Muscle of back (tissue), 11 donors: ENCODE results near the gene DKC1. TPM values are rescaled to one million over a fixed set of nuclear protein-coding genes. Genes with fewer than 3 reads are reported as not detected.
"Not testable (repeated sequence)": the region's sequence is repeated elsewhere in the genome, so short reads cannot be mapped to it uniquely, and the experiment has no call there.

Source experiments
- DNase-seq, 3 donors: peaks; one replicate each; pipeline versions ENCODE4 v3.0.0 to v3.0.0-alpha.2; 2013
- polyA plus RNA-seq, 10 donors: library from polyadenylated mRNA; unstranded; fragments of 120-200 nt; gene quantifications; one replicate each; pipeline ENCODE4 v1.2.1, GENCODE V29; 2013; ENCODE audit not compliant: insufficient read length in 10 of 10

The DKC1 gene
- polyA plus RNA-seq, 10 donors = 29.8 to 46.1 (median 38.4) TPM

DNA sequence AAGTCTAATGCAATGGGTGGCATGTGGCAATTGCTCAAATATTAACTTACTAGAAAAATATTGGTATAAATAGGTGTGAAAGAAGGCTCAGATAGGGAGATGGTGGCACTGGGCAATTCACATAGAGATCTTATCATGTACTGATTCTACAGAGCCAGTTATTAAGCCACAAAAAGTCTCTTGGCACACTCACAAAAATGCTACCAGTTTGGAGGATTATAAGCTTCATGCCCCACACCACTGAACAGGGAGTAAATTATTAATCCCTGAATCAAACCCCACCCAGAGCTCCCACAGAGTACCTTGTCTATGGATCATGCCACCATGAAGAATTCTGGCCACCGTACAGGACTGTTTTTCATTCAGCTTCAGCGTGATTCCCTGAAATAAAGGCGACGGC lies 28.8 kb downstream of the DKC1 start:
- no peak for DNase-seq

DNA sequence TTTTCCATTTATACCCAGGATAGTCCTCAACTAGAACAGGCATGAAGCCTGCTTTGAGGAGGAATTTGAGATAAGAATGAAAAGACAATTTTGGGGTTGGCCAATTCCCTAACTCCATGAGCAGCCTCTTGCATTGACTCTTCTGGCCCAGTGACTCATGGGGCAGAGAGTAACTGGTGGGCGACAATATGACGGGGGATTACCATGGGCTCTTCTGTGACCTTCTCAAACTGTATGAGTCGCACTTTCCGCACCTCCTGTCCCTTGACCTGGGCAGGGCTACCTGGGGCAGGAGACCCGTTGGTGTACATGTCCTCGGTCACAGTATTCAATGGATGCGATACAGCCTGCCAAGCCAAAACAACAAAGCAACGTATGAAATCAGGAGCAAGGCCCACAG lies 29.3 kb downstream of the DKC1 start:
- no peak for DNase-seq

DNA sequence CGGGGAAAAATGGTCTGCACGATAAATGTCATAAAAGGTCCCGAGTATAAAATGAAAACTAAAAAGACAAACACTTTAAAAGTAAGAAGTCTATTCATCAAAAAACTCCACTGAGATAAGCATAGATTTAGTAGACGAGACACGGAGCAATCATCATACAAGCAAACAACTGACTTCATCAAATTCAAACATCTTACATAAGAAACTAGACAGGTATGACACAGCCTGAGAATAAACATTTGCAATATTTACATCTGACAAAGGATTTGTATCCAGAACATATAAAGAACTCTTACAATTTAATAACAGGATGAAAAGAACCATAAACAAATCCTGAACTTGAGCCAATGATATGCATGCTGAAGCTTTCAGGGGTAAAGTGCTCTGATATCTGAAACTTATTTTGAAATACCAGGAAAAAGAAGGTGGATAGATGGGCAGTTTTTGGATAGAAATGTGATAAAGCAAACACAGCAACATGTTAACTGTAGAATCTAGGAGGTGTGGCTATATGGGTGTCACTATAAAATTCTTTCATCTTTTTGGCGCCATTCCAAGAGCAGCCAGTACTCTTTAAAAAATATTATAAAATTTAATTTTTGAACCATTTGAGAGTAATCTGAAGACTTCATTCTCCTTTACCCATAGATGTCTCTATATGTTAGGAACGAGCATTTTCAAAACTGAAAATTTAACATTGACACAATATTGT lies 30.6 kb downstream of the DKC1 start:
- DNase-seq = no peak

DNA sequence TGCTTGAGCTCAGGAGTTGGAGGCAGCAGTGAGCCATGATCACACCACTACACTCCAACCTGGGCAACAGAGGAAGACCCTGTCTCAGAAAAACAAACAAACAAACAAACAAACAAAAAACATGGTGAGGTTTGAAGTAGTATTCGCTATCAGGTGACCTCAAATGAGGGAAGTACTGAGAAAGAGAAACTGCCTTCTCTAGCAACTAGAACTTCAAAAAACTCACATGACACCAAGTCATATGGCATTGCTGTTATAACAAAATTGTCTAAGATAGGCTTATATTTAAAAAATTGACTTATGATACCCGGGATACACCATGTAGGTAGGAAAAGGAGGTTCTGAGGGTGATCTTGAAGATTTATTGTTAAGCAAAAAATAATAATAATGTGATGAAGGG lies 32.4 kb downstream of the DKC1 start:
- no peak for DNase-seq

DNA sequence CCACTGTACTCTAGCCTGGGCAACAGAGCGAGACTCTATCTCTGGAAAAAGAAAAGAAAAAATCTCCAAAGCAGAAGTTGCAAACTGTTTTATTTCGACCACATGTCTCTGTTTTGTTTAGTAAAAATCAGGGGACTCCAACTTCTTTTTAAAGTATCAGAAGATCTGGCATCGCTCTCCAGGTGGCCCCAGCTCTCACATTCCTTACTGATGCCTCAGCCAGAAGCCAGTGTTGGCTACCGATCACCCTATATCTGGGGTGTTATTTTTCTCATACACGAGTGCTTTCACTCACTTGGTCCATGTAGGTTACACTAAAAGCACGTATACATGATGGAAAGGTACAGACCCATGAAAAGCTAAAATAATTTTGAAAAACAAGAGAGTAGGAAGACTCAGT lies 34.3 kb downstream of the DKC1 start:
- no peak for DNase-seq

DNA sequence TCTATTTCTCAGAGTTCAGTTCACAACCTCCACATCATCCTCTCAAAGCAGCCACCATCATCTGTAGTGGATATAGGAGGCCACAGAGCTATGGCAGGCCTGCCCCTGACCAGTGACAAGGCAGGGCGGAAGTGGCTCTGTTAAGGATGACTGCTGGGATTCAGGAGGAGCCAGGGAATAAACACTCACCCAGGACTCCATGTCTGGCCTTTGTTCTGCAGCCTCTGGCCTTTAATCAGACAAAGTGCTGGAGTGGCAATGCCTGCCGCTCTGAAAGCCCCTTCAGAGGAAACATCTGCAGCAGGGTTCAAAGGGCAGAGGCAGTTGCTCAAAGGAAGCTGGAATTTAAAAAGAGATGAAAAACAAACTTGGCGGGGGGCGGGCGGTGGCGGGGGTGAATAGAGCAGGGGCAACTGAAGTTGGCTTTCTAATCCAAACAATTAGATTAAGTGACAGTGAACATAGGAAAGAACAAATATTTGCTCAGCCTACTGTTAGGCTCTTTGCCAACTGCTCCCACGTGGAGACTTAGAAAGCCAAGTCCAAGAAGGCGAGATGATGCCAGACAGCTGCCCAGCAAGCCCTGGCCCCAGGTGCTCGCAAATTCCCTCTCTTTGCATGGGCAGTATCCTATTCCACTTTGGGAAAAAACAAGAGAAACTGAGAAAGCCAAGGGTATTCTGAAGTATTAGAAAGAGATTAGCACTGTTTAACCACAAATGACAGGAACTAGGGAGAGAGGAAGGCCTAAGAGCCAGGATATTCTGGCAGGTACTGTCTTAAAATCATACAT lies 37.1 kb downstream of the DKC1 start:
- DNase-seq = no peak

DNA sequence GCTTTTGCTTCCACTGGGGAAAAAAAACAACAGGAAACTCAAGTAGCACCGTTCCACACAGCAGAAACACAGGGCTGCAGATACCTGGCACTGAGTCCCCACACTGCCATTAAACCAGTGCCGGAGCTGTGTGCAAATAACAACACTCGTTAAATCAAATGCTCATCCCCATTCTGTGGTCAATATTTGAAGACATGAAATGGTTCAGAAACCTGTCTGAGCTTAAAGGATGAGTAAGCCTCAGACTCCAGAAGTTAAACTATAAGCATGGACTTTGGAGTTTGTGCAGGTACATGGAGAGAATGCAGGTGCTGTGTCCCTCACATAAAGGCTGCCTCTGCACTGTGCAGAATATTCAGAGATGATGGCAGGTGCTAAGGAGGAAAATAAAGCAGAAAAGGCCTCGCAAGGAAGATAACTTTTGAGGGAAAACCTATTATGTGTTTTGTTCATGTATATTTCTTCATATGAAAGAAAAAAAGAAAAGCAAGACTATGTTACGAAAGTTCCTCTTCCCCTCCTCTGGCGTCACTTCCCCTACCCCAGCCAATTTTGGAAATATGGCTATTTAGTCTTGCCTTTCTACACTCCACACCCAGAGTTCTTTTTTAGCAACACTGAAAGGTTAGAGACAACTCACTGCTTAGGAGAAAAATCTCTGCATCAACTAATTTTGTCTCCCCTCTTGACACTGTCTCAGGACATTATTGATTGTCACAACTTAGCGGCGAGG lies 38.0 kb downstream of the DKC1 start:
- DNase-seq = no peak

DNA sequence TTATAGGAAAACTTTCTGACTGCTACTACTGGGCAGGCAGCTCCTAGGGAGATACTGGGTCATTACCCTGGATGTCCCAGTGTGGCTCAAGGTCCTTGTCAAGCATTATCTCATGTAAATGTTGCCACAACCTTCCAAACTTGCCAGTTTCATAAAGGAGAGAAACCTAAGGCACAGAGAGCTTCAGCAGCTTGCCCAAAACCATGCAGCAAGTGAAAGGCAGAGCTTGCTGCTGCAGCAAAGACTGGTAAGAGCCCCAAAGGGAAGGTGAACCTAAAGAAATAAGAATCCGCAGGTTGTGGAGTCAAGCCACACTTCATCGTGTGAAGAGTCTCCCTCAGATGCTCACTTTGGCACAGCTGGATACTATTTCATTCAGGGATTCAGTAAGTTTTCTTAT lies 40.3 kb downstream of the DKC1 start:
- no peak for DNase-seq

DNA sequence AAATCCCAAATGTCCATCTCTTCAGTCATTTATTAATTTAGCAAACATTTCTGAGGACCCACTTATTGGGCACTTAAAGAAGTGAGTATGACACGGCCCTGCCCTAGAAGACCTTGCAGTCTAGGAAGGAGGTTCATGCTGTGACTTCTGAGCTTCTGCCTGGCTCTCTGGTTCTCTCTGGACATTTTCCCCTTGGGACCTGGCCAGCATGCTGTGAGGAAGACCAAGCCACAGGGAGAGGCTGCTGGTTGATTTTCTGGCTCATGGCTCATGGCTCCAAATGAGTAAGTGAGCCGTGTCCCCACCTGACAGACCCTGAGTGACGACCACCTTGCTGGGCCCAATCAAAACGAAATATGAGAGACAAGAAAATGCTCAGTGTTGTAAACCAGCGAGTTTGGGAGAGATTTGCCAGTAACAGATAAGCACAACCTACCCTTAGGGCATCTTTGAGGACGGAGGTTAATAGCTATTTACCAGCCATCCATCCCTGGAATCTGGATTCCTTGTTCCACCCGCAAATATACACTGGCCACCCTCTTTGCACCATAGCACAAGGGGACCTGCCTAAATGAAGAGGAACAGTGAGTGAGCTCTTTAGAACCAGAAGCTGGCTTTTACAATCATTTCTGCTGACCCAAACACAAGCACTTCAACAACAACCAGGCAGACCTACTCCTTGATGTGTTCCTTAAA lies 41.7 kb downstream of the DKC1 start:
- no peak for DNase-seq

DNA sequence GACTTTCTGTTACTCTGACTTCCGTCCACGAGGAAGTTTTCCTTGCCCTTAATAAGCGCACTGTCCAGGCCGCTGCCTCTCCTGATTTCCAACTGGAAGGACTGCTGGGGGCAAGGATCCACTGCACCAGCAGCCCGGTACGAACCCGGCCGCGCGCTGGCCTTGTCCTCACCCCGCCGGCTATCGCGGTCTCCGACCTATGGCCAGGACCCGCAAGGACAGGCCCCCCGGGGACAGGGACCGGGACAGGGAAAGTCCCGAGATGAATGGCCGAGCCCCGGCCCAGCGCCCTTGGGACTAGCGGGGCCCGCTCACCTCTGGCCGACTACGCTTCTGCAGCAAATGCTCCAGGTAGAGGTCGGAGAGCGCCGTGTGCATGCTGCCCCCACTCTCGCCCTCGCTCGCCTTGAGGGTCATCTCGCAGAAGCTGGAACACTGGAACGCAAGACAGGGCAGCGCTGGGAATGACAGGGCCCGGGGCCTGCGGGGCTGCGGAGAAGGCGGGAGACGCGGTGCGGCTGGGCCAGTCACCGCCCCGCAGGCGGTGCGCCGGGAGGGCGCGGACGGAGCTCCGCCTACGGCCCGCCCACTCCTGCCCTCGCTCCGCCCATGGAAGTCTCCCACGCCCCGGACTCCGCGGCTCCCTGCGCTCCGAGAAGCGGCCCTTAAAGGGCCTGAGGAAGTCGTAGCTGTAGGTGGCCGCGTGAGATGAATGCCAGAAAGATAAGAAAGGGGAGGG lies 42.5 kb downstream of the DKC1 start, which contains the start of gene MPP1:
MPP1 (minus strand) TSS at position 529 of the 739 bp plus-strand sequence; CDS start at position 417, 112 bp downstream.
- DNase-seq = peak; percentile 45 to 91 (median 81)

DNA sequence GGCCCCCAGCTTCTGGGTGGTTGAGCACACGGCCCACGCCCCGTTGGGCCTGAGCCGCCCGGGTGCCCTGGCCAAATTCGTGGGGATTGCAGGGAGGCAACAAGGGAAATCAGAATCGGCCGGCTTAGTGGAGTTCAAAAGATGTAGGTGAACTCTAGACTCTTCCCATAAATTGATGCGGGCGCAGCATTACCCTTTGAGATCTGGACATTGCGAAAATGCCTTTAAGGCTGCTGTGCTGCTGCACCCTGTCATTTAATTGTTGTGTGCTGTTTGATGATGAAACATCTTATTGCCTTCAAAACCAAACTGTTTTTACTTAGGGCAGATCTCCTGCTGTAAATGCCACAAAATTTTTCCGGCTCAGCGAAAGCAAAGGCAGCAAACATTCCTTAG lies 43.0 kb downstream of the DKC1 start:
- DNase-seq = no peak

DNA sequence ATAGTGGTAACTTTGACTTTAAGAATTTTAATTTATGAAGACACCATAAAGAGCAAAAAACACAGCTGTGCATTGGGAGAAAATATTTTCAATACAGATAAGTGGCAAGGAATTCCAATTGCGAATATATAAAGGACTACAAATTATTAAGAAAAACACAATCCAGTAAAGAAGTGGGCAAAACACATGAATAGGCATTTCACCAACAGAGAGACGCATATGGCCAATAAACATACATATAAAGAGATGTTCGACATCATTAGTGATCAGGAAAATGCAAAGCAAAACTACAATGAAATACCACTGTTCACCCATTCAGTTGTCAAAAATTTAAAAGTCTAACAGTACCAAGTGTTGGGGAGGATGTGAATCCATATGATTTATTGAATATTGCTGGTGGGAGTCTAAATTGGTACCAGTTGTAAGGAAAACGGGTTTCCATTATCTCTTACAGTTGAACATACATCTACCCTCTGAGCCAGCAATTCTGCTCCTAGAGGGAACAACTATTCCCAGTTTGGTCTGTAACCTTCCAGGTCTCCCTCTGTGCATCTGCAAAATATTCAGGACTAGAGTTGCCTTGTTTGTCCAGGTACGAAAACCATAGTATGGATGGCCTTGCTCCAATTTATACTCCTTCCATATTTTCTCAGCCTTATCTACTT lies 44.3 kb downstream of the DKC1 start:
- DNase-seq = no peak

DNA sequence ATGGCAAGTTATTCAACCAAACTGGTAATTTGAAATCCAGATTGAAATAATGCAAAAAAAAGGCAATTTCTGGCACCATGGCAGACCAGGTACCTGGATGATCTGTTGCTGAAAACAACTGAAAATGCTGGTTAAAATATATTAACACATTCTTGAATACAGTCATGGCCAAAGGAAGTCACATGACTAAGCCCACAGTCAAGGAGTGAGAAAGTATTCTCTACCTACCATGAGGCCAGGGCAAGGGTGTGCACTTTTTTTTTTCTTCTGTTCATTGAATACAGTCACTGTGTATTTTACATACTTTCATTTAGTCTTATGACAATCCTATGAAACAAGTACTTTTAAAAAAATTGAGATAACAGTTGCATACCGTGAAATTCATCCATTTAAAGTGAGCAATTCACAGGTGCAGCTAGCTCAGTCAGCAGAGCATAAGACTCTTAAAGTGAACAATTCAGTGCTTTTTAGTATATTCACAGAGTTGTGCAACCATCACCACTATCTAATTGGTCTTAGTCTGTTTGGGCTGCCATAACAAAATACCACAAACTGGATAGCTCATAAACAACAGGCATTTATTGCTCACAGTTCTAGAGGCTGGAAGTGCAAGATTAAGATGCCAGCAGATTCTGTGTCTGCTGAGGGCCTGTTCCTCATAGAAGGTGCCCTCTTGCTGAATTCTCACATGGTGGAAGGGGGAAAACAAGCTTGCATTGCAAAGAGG lies 47.4 kb downstream of the DKC1 start:
- DNase-seq = no peak

DNA sequence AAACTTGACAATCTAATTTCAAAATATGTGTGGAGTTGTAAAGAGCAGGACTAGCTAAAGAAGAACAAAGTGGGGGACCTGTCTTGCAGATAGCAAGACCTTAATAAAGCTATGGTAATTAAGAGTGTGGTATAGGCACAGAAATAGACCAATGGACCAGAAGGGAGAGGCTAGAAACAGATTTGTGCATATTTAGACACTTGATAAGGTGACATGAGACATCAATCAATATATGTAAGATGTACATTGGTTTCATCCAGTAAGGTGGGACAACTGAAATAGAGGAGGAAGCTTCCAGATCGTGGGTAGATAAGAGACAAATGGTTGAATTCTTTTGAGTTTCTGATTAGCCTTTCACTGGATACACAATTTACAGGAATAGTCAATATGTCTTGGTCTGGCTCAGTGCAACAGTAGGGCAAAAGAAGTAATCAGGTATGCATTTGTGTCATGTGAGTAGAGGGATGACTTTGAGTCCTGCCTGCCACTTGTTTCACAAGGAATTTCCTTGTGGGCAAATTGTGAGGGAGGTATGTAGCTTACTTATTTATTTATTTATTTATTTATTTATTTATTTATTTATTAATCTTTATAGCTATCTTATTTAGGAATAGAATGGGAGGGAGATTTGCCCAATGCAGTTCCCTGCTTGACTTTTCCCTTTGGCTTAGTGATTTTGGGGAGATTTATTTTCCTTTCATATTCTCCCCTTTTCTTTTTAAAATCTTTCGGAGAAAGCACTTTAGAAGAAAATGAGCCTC lies 49.9 kb downstream of the DKC1 start:
- DNase-seq = no peak

DNA sequence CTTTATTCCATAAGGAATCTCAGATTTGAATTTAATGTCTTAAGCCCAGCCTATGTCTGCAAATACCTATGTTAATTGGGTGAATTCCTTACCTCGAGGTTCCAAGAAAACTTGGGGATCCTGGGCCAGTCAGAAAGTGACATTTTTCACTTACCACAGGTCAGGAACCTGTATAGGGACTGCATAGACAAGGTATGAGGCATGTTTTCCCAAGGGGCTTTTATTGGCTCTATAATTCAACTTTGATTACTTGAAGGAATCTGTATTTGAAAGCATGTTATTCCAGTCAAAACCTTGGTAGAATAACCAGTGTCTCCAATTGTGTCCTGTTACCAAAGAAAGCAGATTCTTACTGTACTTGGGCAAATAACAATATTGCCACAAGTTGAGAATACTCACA lies 51.1 kb downstream of the DKC1 start:
- no peak for DNase-seq

DNA sequence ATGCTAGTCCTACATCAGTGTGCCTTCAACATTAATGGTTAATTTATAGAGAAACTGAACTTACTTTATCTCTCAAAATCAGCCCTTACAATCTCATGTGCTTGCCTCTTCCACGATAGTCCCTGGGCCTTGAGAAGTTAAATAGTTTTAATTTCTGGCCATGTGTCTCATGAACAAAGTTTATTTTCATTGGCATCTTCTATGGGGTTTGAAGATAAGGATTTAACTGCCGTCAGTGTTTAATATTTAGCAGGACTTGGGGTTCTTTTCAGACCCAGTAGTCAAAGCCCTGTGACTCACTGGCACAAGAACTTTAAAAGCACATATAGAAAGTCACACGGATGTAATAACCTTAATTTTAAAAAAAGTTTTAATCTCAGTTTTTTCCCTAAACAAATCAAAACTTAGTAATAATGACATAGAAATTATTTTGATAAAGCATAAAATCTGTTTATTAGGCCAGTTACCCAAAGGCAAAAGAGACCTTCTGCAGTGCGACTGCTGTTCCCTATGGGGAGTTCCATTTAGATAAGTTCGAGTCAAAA lies 52.7 kb downstream of the DKC1 start:
- DNase-seq = no peak

DNA sequence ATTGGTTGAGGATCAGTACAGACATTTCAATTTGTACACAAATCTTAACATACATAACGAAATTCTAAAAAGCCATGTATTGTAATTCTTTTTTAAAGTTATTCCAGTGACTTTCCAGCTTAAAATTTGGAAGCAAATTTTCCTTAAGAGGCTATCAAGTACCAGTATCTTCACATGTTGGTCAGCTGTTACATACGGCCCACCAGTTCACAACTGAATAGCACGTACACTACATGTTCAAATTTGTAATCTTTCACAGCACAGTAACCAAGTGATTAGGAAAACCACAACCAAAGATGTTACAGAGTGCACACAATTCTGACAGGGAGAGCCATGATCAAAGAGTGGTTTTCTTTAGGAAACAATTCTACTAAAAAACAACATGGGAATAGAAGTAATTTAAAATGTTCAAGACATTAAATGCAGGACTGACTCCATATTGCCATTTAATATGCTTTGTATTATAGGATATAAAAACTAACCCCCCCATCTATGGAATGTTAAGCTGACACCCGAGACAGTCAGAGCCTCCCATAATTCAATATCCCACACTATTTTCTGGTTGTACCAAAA lies 53.7 kb downstream of the DKC1 start:
- DNase-seq = not testable (repeated sequence)

DNA sequence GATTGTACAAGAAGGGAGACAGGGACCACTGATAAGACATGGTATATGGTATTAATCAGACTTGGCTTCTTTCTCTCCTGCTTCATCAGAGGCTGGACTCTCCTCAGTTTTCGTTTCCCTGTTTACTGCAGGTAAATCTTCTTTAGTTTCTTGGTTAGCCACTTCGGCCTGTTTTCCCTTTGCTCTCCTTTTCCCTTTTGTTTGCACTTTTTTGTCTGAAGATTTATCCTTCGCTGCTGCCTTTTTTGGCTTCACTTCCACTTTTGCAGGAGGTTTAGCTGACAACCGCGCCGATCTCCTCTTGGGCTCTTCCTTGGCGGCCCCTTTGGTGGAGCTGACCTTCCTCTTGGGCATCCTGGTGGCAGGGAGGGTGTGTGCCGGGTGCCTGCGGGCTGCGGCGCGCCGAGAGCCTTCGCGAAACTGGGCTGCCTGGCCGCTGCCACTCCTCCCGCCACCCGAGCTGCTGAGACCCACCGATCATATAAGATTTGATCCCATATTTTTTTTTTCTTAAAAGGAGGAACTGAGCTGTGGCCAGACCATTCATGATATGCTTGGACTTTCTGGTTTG lies 54.5 kb downstream of the DKC1 start:
- not testable (repeated sequence) for DNase-seq
